GM19025 (cell line): Measurements from ENCODE around the gene TBX10.
"Not testable (repeated sequence)": the region's sequence is repeated elsewhere in the genome, so short reads cannot be mapped to it uniquely, and the experiment has no call there.

Source experiments
- ATAC-seq: cut with Tn5 transposase; IDR thresholded peaks from one replicate; pipeline ENCODE4 v1.9.1; 2021; ENCODE audit warnings: mild to moderate bottlenecking, low read depth, moderate library complexity; ENCODE audit not compliant: unreplicated experiment

TBX10 gene

DNA sequence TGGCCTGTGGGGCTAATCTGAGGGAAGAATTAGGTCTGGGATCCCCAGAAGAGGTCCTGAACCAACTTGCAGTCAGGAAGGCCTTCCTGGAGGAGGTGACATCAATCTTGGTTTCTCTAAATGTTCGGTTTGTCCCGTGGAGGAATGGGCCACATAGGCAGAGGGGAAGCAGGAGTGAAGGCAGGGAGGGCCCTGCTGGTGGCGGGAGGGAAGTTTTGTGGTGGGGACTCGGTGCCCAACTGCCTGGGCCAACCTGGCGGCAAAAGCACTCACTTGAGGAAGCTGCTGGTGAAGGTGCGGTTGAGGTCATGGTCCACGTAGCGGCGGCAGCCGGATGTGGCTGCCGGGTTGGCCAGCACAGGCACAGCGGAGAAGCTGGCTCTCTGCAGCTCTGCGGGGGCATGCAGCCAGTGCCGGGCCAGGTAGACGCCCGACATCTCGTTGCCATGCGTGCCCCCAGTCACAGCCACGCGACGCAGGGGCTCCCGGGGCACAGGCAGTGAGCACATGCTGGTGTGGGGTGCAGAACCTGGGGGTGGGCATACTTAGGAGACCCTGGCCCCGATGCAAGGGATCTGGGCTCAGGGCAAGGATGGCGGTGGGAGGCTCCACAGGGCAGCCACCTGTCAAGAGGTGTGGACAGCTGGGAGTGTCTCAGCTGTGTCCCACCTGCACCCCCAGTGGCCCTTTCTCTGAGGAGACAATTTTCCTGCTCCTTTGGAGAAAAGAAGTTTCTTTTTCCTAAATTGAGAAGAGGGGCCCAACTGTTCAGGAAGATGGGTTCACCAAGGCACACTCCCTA is 7.2 kb upstream of the TBX10 start:
- no peak for ATAC-seq

DNA sequence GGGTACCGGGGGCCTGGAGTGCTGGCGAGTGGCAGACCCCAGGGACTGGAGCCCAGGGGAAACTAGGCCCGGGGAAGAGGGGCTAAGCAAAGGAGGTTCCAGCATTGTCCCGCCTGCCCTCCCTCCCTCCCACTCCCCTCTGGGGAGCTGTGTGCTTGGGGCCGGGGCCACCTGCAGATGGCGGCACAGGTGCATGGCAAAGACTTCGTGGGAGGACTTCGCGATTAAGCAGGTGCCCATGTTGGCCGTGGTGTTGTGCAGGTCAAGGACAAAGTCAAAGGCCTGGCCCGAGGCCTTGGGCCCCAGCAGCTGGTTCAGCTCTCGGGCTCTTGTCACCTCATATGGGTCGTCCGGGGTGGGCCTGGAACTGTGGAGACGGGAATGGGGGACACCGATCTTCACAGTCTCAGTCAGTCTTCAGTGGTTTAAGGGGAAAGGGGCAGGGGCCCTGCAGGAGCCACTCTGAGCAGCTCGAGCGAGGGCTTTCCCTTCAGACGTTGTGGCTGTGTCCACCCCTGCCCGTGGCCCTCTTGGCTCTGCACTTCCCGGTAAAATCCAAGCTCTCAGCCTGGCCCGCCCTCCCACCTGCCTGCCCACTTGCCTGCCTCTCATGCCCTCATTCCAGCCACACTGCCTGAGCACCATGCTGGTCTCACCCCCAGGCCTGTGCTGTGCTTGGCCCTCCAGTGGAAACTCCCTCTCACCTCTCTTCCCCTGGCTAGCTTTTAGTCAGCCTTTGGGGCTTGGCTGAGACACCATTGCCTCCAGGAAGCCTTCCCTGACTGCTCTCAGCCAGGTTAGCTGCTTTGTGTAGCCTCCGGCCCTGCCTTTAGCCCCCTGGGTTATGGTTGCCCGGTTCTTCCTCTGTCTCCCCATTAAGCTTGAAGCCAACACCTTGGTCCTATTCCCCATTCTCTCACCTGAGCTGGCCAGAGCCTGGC is 6.2 kb upstream of the TBX10 start:
- ATAC-seq: no peak

DNA sequence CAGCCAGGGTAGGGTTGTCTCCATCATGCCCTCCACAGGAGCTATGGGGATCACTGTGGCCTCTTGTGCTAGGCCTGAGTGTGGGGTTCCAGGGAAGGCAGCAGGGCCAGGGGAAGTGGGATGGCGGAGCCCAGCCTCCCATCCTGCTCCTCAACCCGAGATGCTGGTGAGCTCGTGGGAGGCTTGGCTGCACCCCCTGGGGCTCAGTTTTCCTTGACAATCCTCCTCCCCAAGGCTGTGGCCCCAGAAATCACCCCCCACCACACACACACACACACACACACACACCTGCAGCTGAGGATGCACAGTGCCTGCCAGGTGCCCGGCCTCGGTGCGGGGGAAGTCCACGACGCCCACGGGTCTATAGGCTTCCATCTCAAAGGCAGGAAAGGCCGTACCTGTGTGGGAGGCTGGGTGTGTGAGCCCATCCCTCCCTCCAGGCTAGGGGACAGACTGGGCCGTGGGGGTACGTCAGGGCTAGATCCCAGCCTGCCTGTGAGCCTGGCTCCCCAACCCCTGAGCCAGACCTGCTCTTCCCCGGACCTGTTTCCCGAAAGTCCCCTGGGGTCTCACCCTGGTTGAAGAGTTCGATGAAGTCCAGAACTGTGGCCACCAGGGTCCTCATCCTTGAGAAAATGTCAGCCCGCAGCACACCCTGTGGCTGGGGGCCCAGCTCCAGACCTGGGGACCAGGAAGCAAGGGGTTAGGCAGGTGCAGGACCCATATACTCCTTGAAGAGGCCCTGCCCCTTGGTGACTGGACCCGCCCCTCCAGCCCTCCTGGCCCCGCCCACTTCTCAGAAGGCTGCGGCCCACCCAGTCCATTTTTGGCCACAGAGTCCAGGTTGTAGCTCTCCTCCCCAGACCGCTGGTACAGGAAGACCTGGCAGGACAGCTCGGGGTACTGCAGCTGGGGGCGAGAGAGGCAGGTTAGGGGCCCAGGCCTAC is 5.2 kb upstream of the TBX10 start:
- ATAC-seq: no peak

DNA sequence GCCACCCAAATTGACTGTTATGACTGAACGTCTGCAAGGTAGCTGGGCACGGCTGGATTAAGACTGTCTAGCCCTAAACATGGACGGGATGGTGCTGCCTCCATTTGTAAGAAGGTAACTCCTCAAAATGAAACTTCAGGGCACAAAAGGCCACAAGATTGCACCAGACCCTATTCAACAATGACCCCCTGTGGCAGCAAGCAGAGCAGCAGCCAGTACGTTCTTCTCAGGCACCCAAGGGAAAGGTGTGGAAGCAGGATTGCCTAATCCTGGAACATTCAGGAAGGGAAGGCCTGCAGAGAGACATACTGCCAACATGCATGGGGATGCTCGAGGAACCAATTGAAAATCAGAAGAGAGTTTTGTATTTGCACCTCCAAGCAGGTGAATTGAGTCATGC is 4.5 kb upstream of the TBX10 start:
- no peak for ATAC-seq

DNA sequence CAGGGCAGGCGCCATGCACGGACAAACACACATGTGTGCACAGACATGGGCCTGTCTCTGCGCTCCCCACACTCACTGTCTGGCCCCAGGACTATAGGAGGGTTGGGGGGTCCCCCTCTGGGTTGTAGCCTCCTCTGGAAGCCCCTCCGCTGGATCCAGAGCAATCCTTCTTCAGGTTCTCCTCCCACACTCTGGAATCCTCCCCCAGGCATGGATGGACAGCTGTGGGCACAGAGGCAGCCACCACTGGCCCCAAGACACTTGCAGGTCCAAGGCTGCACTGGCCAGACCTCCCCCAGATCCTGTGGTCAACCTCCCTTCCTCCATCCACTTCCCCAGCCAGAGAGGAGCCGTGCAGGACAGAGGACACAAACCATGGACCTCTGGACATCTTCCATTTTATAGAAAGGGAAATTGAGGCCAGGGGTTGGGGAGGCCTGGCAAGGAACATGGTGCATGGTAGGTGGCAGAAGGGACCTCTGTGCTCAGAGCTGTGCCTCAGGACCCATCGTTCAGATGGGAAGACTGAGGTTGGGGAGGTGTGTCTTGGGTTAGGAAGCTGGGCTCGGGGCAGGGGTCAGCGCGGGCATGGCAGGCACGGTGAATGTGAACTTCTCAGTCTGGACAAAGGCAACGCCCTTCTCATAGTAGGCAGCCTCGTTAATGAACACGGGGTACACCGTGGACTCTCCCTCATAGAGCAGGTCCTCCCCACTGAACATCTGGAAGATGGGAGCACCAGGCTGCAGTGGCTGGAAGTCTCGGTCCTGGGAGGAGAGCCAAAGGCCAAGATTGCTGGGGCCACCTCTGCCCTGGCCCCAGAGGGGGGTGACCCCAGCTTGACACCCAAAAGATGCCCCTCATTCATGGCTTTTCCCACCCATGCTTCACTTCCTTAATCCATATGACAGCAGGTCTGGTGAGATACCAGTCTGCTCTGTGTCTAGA is 2.9 kb upstream of the TBX10 start:
- no peak for ATAC-seq

DNA sequence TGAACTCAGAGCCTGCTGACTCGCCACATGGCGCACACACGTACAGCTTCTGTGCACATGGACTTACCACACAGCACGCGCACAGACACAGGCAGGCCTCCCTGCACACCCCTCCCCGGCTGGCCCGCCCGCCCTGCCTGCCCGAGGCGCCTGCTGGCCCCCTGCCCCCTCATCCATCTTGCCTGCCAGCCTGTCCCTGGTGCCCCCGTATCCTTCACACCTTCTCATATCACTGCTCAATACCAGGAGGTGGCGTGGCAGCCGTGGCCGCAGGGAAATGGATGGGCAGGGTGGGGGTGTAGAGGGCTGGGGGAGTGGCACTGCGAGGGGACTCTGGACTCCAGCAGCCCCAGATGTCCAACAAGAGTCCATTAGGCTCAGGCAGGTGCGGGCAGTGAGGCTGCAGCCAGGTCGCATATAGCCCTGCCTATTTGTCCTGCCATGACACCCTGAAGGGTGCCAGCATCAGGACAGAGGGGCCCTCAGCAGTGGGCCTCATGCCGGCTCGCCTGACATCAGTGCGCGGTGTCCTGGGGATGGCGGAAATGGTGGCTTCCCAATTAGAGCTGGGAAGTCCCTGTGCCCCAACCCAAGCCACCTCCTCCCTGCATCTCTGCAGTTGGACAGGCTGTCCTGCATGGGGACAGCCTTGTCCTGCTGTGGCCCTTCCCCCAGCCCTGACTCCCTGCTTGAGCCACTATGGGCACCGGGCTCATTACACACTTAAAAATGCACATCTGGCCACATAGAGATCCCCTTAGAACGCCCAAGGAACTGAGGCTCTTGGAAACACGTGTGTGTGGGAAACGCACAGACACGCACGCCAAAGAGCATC is 2.0 kb upstream of the TBX10 start:
- ATAC-seq: no peak

DNA sequence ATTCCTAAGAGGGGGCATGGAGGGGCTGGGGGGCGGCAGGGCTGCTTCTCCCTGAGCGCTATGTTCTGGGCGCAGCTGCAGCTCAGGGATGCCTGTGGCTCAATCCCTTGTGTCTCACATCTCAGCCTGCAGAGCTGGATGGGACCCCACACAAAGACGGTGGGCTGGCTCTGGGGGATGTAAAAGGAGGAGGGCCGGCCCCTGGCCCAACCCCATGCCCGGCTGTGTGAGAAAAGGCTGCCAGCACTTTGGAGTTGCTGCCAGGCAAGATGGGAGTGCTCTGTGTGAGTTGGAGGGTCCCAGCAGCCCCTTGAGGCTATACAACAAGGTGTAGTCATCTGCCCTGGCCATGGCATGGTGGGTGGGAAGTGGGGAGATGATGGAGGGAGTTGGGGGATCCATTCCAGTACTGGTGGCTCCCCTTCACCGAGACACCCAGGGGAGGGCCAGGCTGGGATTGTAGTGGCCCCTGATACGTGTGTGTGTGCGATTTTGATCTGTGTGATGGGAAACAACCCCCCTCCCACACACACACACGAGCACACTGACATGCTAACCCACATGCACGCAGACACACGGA is 1.3 kb upstream of the TBX10 start:
- ATAC-seq: no peak

DNA sequence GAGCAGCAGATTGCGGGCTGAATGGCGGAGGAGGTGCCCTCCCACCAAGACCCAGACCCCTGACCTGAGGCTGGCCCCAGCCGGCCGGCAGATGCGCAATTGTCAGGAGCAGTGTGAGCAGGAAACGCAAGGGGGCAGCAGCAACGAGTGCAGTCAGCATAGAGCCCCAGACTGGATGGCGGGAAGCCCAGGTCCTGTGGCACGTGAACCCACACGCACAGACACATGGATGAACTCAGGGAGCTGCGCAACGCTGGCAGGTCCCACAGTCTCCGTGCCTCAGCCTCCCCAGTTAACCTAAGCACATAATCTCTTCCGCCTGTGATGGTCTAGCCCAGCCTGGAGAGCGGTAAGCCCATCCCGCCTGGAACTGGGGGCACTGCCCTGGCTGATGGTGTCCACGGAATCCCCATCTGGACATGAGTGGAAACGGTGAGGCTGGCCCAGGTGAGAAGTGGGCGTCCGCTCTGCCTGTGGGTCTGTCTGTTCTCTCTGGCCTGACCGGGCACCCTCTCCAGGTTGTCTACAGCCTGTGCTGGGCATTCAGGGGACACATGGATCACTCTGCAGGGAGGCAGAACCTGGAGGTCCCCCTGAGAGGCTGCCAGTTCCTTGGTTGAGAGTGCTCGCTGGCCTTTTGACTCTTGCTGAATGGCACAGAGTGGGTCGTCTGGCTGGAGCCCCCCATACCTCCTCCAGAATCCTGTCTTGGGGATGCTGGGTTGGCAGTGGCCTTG is 626 bp upstream of the TBX10 start:
- no peak for ATAC-seq

DNA sequence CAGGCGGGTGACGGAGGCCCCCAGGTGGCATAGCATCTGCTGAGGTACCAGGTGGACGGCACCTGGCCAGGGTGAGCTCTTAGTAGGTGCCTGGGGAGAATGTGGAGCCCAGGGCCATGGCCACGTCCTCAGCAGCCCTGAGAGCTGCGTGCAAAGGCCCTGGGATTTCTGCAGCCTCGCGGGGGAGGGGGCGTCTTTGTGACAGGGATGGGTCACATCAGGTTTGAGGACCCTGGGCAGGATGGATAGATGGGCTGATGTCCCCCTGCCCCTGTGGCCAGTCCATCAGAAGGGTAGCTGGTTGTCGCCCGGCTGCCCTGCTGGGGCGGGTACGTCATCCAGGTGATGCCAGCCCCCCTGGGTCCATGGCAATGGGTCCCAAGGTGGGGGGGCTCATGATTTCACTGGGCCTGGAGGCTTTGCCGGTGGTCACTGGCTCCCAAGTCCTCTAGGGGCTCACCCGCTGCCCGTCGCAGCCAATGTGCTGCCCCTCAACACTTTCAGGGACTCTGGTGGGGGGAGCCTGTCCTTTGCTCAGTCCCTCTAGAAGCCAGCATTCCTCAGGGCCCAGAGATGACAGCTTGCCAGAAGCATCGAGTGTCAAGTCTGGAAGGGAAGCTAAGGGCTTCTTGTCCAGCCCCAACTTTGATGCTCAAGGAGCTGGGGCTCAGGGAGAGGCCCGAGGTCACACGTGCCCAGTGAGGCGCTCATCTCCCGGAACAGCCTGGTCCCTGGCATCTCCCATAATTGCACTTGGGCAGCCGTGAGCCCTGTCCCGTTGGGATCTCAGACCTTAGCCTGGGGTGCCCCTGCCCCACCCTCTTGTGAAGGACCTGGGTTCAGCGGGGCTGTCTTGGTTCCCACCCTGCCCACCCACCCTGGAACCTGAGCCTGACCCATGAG is 777 bp downstream of the TBX10 start:
- ATAC-seq: no peak

DNA sequence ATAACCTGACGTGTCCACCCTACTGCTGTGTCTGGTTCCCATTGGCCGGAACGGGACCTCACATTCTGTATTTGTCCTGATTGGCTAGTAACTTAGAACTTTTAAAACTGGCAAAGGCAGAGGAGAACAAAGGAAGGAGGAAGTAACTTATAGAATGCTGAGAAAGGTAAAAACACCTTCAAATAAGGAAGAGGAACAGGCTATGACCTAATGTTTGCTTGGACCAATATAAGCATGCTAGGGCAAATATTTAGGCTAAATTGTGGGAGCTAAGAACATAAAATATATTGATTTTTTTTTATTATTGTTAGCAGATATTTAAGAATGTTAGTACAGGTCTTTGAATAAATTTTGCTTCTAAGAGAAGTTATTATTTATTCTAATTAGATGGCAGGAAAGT is 2.1 kb downstream of the TBX10 start:
- ATAC-seq: not testable (repeated sequence)

DNA sequence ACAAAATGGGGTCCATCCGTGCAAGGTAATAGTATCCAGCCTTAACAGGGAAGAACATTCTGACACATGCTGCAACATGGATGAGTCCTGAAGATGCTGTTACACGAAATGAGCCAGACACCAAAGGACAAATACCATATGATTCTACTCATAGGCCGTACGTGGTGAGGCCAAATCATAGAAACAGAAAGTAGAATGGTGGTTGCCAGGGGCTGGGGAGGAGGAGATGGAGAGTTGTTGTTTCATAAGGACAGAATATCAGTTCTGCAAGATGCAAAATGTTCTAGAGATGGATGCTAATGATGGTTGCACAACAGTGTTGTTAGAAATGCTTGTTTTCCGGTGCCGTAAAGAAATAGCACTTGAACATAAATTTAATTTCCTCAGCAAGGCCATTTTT is 2.6 kb downstream of the TBX10 start:
- ATAC-seq: no peak

DNA sequence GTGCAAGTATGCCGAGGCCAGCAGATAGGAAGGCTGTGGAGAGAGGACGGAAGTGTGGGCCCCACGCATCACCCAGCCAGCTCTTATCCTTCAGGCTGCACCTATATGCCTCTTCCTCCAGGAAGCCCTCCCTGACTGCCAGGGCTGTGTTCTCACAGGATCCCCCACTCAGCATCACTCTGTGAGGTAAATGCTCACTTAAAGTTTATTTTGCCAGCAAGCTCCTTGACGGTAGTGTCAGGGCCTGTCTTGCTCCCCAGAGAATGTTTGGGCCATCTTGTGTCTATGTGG is 4.4 kb downstream of the TBX10 start:
- no peak for ATAC-seq

DNA sequence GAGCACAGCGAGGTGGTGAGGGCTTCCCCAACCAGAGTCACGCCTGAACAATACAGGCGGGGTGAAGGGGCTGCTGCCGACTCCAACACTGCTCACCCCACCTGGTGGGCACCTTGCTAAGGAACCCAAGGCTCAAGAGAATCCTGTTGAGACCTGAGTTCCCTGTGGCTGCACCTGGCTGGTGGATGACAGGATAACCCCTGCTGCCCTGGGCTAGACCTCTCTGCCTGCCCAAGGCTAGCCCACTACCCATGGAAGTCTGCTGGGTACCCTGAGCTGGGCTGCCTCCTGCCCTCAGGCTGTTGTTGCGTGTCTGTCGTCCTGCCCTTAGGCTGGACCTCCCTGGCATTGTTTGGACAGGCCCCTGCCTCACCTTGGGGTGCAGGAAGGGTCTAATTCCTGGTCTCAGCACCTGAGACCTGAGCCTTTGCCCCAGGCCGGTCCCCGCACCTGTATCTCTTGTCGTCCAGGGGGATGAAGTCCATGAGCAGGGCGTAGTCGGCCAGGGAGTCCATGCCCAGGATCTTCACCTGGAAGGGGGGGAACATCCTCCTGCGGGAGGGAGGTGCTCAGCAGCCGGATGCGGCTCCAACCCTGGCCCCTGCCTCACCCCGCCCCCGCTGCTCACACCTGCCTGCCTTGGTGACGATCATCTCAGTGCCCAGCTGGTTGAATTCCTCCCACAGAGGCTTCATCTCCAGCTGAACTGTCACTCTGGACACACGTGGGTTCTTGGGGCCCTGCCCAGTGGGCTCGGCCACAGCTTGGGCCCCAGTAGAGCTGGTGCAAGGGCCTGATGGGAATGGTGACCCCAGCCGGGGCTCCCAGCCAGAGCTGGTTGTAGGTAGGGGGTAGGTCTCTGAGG is 5.0 kb downstream of the TBX10 start:
- no peak for ATAC-seq

DNA sequence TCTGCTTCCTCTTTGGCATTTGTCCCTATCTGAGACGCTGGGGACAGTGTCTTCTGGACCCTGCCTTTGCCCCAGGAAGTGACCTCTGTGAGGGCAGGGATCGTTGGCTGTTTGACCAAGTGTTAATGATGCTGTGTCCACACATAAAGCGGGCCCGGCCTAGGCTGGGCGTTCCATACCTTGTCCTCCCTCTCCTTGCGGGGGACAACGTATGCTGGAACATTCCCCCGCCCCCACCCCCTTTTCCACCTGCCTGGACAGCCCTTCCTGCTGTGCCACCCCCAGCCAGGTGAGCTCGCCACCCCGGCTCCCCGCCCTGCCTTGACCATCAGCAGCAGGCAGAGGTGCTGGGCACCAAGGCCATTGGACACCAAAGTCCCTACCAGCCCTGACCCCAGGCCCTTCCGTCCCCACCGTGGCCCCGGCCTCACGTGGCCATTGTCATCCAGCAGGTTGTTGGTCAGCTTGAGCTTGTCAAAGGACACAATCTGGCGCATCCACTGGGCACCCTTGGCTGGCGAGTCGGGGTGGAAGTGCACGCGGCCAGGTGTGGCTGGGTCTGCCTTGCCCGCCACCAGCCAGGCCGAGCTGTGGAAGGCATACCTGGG is 5.7 kb downstream of the TBX10 start:
- no peak for ATAC-seq

DNA sequence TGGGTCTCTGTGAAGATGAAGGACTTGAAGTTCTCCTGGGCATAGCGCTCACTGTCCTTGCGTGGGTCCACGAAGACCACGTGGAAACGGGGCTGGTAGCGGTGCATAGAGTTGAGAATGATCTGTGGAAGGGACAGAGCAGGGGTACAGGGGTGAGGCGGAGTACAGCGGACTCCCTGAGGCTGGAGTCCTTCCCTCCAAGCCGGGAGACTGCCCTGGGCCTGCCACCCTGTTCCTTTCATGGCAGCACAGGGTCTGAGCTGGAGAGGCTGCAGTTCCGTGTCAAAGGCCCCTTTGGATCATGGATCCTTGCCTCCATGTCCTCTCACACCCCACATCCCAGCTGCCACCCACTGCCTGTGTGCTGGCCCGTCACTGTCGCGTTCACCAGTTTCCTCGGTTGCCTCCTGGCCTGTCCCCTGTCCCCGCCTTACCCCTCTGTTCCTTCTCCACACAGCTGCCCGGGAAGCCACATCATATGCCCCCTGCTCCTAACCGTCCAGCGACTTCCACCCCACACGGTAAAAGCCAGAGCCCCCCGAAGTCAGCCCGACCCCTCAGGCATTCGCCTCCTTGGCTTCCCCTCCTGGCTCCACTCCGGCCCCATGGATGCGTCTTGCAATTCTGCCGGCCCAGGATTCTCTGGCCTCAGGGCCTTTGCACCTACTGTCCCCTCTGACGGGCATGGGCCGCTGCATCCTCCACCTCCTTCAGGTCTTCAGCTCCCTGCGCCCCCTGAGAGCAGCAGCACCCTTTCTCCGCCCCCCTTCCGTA is 6.4 kb downstream of the TBX10 start:
- no peak for ATAC-seq
